GM12891 (cell line): Measurements from ENCODE around the gene CARD11.

Experiments used
- PAX5 ChIP-seq: IDR thresholded peaks from 2 replicates; pipeline ENCODE4 v1.6.1; 2011; ENCODE audit warnings: low read length, moderate library complexity, mild to moderate bottlenecking; ENCODE audit not compliant: insufficient read depth, severe bottlenecking
- POLR2A ChIP-seq: IDR thresholded peaks from 2 replicates; pipeline ENCODE4 v1.6.1; 2011; ENCODE audit warnings: low read depth, low read length, control low read depth
- POLR2AphosphoS5 ChIP-seq: IDR thresholded peaks from 2 replicates; pipeline ENCODE4 v1.6.1; 2011; ENCODE audit warnings: low read depth, low read length, control low read depth
- POU2F2 ChIP-seq: IDR thresholded peaks from 2 replicates; pipeline ENCODE4 v1.6.1; 2011; ENCODE audit warnings: low read depth, mild to moderate bottlenecking, control low read depth, low read length, moderate library complexity
- SPI1 ChIP-seq: IDR thresholded peaks from 2 replicates; pipeline ENCODE4 v1.6.1; 2011; ENCODE audit warnings: low read depth, low read length, control low read depth
- TAF1 ChIP-seq: IDR thresholded peaks from 2 replicates; pipeline ENCODE4 v1.6.1; 2011; ENCODE audit warnings: low read depth, low read length, control low read depth

- TF ChIP-seq POLR2A (no peak), PAX5 (no peak), POLR2AphosphoS5 (no peak), TAF1 (no peak), SPI1 (no peak), POU2F2 (no peak)
Observed at GRCh38 chr7:3019801-3020200, 23.9 kb downstream of the CARD11 start.
